Osteoblast (primary cell): ENCODE data around the gene MAN1B1. TPM values are rescaled to one million over a fixed set of nuclear protein-coding genes. Genes with fewer than 3 reads are reported as not detected.
"Not testable (repeated sequence)": the region's sequence is repeated elsewhere in the genome, so short reads cannot be mapped to it uniquely, and the experiment has no call there.

ENCODE experiments used
- DNase-seq: peaks from one replicate; pipeline ENCODE4 v3.0.0; 2011; ENCODE audit warnings: low spot score, mixed read lengths; ENCODE audit not compliant: insufficient read length; ENCODE audit errors: missing footprints
- H2AFZ ChIP-seq: 2 replicates; pipeline ENCODE4 v1.6.0; 2011; ENCODE audit warnings: mild to moderate bottlenecking, low read length
- H3K27ac ChIP-seq: 2 replicates; pipeline ENCODE4 v1.5.1; 2011; ENCODE audit warnings: mild to moderate bottlenecking, low read depth, low read length, moderate library complexity
- H3K27me3 ChIP-seq: 2 replicates; pipeline ENCODE4 v1.6.0; 2012; ENCODE audit warnings: mild to moderate bottlenecking, control low read depth, inconsistent platforms, low read length, moderate library complexity; ENCODE audit not compliant: insufficient read depth
- H3K36me3 ChIP-seq: 2 replicates; pipeline ENCODE4 v1.5.1; 2011; ENCODE audit warnings: mild to moderate bottlenecking, low read length, control low read depth, moderate library complexity; ENCODE audit not compliant: insufficient read depth
- H3K4me1 ChIP-seq: 2 replicates; pipeline ENCODE4 v1.5.1; 2011; ENCODE audit warnings: mild to moderate bottlenecking, low read length, control low read depth, moderate library complexity; ENCODE audit not compliant: insufficient read depth
- H3K4me2 ChIP-seq: 2 replicates; pipeline ENCODE4 v1.6.0; 2011; ENCODE audit warnings: mild to moderate bottlenecking, low read length; ENCODE audit not compliant: insufficient read depth
- H3K4me3 ChIP-seq: fragments of 200-600 bp; sonication (generic); 3 replicates; pipeline ENCODE4 v1.5.1; 2012; ENCODE audit warnings: mild to moderate bottlenecking, low read length, inconsistent platforms; ENCODE audit not compliant: insufficient read depth
- H3K79me2 ChIP-seq: 2 replicates; pipeline ENCODE4 v1.6.0; 2012; ENCODE audit warnings: mild to moderate bottlenecking, low read length, control low read depth, inconsistent platforms; ENCODE audit not compliant: insufficient read depth
- H3K9me3 ChIP-seq: 2 replicates; pipeline ENCODE4 v1.5.1; 2011; ENCODE audit warnings: low read depth, low read length, control low read depth
- H4K20me1 ChIP-seq: 2 replicates; pipeline ENCODE4 v1.6.0; 2012; ENCODE audit warnings: mild to moderate bottlenecking, low read length, control low read depth; ENCODE audit not compliant: insufficient read depth
- total RNA-seq: library from RNA; depleted of rRNA; stranded (reverse); fragments of >200 nt; gene quantifications from 2 replicates; pipeline ENCODE4 v1.2.3, GENCODE V29; 2012
- TF ChIP-seq, protein P1 (sequence below): IDR thresholded peaks from 2 replicates; pipeline ENCODE4 v1.5.1; 2011; ENCODE audit warnings: mild to moderate bottlenecking, low read depth, low read length, moderate library complexity; ENCODE audit errors: extremely low read depth

Gene MAN1B1
- total RNA-seq, 1 donor = 94.1 TPM

DNA sequence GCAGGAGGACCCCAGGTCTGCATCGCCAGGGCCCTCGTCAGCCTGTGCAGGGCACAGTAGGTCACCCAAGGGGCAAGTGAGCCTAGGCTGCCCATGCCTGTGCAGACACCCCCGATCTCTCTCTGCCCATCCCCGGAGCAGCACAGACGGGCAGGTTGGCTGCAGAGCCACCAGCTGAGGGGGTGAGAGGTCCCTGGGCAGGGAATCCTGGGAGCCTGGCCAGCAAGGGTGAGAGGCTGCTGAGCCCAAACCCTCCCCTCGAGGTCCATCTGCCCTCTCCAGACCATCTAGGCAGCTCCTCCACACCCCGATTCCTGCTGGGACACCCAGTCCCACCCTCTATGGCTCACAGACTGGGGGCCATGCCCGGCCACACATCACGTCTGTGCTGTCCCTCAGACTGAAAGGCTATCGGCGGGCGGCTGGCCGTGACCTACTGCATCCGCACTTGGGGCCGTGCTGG is 30.5 kb downstream of the MAN1B1 start:
- Histone ChIP-seq H3K27ac (no peak overlapping the region), H3K27me3 (no peaks in the 10 kb centered on the region), H3K4me1 (no peaks in the 10 kb centered on the region), H3K9me3 (no peaks in the 10 kb centered on the region), H3K36me3 (peaks cover 4% of the 10 kb centered on the region), H3K4me3 (no peak overlapping the region), H2AFZ (no peak overlapping the region), H4K20me1 (peaks cover 9% of the 10 kb centered on the region), H3K79me2 (peaks cover 5% of the 10 kb centered on the region), H3K4me2 (no peak overlapping the region)
- TF ChIP-seq, protein P1, sequence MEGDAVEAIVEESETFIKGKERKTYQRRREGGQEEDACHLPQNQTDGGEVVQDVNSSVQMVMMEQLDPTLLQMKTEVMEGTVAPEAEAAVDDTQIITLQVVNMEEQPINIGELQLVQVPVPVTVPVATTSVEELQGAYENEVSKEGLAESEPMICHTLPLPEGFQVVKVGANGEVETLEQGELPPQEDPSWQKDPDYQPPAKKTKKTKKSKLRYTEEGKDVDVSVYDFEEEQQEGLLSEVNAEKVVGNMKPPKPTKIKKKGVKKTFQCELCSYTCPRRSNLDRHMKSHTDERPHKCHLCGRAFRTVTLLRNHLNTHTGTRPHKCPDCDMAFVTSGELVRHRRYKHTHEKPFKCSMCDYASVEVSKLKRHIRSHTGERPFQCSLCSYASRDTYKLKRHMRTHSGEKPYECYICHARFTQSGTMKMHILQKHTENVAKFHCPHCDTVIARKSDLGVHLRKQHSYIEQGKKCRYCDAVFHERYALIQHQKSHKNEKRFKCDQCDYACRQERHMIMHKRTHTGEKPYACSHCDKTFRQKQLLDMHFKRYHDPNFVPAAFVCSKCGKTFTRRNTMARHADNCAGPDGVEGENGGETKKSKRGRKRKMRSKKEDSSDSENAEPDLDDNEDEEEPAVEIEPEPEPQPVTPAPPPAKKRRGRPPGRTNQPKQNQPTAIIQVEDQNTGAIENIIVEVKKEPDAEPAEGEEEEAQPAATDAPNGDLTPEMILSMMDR = no peak
- peak; percentile 66 for DNase-seq

DNA sequence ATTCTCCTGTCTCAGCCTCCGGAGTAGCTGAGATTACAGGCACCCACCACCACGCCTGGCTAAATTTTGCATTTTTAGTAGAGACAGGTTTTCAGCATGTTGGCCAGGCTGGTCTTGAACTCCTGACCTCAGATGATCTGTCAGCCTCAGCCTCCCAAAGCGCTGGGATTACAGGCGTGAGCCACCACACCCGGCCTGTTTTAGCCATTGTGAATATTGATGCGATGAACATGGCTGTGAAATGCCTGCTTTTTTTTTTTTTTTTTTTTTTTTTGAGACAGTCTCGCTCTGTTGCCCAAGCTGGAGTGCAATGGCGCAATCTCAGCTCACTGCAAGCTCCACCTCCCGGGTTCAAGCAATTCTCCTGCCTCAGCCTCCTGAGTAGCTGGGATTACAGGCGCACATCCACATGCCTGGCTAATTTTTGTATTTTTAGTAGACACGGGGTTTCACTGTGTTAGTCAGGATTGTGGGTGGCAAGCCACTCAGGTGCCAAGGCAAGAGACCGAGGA is 31.4 kb downstream of the MAN1B1 start:
- not testable (repeated sequence) for H3K27ac ChIP-seq, H3K4me1 ChIP-seq, H4K20me1 ChIP-seq, H3K27me3 ChIP-seq, H3K79me2 ChIP-seq, H2AFZ ChIP-seq, H3K4me3 ChIP-seq, DNase-seq, H3K9me3 ChIP-seq, H3K4me2 ChIP-seq, H3K36me3 ChIP-seq

DNA sequence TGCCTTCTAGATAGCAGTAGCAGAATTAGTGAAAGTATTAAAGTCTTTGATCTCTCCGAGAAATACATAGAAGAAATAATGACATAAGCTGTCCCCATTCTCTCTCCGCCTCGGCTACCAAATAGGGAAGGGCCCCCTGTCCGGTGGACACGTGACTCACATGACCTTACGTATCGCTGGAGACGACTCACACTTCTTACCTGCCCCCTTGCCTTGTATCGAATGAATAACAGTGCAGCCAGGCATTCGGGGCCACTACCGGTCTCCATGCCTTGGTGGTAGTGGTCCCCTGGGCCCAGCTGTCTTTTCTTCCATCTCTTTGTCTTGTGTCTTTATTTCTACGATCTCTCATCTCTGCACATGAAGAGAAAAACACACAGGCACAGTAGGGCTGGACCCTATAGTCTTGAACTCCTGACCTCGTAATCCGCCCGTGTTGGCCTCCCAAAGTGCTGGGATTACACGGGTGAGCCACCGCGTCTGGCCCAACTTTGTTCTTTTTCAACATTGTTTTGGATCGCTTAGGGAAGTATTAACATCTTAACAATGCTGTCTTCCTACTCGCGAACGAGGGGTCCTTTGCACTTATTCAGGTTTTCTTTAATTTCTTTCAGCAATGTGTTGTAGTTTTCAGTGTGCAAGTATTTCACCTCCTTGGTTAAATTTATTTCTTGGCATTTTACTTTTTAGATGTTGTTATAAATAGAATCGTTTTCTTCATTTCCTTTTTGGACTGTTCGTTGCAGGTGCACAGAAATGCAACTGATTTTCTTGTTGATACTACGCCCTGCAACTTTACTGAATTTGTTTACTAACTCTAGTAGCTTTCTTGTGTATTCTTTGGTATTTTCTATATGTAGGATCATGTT is 35.4 kb downstream of the MAN1B1 start:
- not testable (repeated sequence) for H3K79me2 ChIP-seq, H3K9me3 ChIP-seq, H3K4me3 ChIP-seq, H3K27ac ChIP-seq, H3K4me2 ChIP-seq, H2AFZ ChIP-seq, H3K4me1 ChIP-seq, H3K36me3 ChIP-seq, H3K27me3 ChIP-seq
- peak; percentile 17 for DNase-seq
- peaks cover 15% of the 10 kb centered on the region for H4K20me1 ChIP-seq

DNA sequence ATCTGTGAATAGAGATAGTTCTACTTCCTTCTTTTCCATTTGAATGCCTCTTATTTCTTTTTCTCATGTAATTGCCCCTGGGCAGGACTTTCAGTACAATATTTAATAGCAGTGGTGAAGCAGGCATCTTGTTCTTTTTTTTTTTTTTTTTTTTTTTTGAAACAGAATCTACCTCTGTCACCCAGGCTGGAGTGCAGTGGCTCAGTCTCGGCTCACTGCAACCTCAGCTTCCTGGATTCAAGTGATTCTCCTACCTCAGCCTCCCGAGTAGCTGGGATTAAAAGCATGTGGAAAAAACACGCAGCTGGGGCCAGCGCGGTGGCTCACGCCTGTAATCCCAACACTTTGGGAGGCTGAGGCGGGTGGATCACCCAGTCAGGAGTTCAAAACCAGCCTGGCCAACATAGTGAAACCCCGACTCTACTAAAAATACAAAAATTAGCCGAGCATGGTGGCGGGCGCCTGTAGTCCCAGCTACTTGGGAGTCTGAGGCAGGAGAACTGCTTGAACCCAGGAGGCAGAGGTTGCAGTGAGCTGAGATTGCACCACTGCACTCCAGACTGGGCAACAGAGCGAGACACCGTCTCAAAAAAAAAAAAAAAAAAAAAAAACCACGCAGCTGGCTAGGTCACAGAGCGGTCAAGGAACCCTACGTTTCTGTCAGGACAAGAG is 36.1 kb downstream of the MAN1B1 start:
- not testable (repeated sequence) for DNase-seq, H2AFZ ChIP-seq, H3K27me3 ChIP-seq, H3K4me3 ChIP-seq, H3K9me3 ChIP-seq, H3K4me1 ChIP-seq, H3K27ac ChIP-seq, H3K4me2 ChIP-seq, H3K36me3 ChIP-seq
- Histone ChIP-seq H3K79me2 (peaks cover 11% of the 10 kb centered on the region), H4K20me1 (peaks cover 15% of the 10 kb centered on the region)

DNA sequence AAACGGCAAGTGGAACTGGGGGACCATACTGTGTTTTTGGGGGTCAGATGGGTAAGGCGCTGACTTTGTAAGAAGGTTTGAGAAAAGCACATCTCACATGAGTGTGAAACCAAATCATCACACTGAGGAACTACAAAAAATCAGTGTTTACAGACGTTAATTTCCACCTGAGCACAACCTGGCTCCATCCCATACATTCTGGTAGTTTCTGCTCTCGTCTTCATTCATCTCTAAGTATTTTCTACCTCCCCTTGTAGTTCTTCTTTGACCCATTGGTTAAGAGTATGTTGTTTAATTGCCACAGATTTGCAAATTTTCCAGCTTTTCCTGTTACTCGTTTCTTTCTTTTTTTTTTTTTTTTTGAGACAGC is 36.7 kb downstream of the MAN1B1 start:
- Histone ChIP-seq H3K4me3 (no peak overlapping the region), H3K4me1 (peaks cover 9% of the 10 kb centered on the region), H3K27ac (no peak overlapping the region), H4K20me1 (peaks cover 20% of the 10 kb centered on the region), H3K36me3 (no peaks in the 10 kb centered on the region), H3K27me3 (no peaks in the 10 kb centered on the region), H2AFZ (no peak overlapping the region), H3K79me2 (peaks cover 16% of the 10 kb centered on the region), H3K9me3 (no peaks in the 10 kb centered on the region), H3K4me2 (no peak overlapping the region)
- DNase-seq = no peak
- TF ChIP-seq, protein P1 = no peak

DNA sequence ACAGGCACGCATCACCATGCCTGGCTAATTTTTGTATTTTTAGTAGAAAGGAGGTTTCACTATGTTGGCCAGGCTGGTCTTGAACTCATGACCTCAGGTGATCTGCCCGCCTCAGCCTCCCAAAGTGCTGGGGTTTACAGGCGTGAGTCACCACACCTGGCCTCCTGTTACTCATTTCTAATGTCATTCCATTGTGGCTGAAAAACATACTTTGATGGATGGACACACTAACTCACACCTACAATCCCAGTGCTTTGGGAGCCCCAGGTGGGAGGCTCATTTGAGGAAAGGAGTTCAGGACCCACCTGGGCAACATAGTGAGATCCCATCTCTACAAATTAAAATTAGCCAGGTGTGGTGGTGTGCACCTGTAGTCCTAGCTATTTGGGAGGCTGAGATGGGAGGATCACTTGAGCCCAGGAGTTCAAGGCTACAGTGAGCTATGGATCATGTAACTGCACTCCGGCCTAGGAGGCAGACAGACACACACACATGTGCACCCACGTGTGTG is 37.2 kb downstream of the MAN1B1 start:
- H3K36me3 ChIP-seq, H3K4me3 ChIP-seq, H3K27ac ChIP-seq, H2AFZ ChIP-seq, H3K4me2 ChIP-seq, H3K9me3 ChIP-seq, H3K27me3 ChIP-seq, DNase-seq: not testable (repeated sequence)
- peaks cover 14% of the 10 kb centered on the region for H3K4me1 ChIP-seq
- peaks cover 22% of the 10 kb centered on the region for H4K20me1 ChIP-seq
- peaks cover 22% of the 10 kb centered on the region for H3K79me2 ChIP-seq
